SW480 (cell line): Measurements from ENCODE around the gene VPS4B.

Experiments
- DNase-seq: peaks from one replicate; pipeline ENCODE4 v3.0.0-alpha.2; 2016; ENCODE audit warnings: low spot score

The VPS4B gene

DNA sequence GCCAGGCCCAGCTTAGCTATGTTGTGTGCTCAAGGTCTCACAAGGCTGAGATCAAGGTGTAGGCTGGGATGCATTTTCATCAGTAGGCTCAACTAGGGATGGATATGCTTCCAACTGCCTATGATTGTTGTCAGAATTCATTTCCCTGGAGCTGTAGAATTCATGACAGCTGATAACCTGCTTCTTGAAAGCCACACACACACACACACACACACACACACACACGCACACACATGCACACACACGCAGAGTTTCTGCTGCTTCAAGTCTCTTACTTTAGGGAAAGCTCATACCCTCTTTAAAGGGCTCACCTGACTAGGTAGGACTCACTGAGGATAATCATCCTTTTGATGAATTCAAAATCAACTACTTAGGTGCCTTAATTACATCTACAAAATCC lies 8.2 kb upstream of the VPS4B start:
- no peak for DNase-seq

DNA sequence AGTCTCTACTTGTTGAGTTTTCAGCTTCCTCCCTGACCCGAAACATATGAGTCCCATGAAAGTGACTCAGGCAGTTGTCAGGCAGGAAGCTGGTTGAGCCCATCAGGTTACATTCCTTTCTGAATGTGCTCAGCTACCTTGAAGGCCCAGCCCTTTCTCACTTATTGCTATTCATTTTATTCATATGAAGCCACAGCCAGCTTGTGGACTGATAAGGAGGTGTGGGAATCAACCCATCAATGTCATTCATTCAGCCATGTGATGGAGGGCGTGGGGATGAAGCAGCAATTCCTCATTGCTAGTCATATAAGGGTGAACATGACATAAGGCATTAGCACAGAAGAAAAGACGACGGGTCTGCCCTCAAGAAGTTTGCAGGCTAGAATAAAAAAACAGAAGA lies 5.3 kb upstream of the VPS4B start:
- peak; percentile 40 for DNase-seq

DNA sequence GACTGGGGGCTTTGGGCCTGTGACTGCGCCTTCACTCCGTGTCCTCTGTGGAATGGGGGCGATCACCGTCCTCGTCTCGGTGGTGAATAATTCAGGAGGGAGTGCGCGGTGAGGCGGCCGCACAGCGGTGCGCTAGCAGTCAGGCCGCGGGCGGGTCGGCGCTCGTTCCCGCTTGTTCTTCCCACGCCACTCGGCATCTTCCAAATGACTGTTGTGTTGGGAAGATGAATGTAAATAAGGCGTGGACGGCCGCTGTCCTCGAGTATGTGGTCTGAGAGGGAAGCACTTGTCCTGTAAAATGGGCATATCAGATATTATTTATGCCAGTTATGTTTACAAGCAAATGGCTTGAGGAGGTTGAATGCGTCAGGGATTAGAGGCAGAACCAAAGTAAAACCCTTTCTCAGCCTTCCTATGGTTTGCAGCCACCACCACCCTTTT lies 608 bp upstream of the VPS4B start:
- no peak for DNase-seq

DNA sequence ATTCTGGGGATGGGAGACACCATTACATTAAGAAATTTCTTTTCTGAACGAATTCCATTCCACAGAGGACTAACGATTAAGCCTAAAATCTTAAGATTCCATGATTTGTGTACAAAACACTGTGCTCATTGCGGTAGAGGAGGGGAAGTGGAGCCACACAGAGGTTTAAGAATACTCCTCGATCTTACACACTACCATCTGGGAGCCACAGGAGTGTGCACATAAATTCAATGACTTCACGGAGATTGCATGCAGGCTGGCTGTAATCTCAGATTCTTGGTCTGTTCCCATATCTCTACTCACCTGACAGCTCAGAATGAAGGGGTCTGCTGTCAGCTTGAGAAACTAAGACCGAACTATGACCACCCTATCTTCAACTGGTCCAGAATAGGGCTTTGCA lies 762 bp downstream of the VPS4B start:
- DNase-seq, result no peak

DNA sequence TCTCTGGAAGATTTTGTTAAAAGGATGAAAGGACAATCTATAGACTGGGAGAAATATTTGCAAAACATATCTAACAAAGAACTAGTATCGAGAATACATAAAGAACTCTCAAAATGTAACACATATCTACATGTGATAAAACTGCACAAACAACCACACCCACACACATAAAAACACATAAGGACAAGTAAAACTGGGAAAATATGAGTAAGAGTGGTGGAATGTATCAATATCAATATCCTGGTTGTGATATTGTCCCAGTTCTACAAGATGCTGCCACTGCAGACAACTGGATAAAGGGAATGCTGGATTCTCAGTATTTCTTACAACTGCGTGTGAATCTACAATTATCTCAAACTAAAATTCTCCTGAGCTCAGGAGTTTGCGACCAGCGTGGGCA lies 9.3 kb downstream of the VPS4B start:
- DNase-seq, result no peak

DNA sequence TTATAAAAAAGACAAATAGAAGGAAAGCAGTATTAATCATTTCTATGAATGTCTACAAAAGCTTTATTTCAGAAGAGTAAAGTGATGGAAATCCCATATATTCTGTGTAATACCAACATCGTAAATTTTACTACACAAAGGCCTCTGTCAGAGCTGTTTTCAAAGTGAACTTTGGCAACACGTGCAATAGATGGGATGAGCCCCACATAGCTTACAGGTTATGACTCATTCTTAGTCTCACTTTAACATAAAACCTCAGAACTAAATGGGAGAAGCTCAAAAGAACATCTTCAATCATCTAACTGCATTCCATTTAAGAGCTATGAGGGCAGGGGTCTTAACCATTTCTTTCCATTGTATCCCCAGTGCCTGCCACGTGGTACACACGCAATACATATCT lies 11.5 kb downstream of the VPS4B start:
- peak; percentile 56 for DNase-seq

DNA sequence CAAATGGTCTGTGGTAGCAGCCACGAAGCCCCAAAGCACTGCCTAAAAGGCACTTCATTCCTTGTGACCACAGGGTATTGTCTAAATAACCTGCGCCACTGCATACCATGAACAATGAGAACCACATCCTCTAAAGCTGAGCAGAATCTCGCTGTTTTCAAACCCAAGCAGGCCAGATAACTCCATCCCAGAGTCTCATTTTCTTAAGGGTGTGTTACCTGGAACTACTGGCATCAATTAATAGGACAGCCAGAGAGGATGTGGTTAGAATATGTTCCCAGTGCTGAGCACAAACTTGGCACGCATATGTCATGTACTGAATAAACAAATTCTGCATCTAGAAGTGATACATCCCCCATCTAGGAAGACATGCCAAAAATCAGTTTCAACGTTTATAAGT lies 13.0 kb downstream of the VPS4B start:
- DNase-seq, result no peak

DNA sequence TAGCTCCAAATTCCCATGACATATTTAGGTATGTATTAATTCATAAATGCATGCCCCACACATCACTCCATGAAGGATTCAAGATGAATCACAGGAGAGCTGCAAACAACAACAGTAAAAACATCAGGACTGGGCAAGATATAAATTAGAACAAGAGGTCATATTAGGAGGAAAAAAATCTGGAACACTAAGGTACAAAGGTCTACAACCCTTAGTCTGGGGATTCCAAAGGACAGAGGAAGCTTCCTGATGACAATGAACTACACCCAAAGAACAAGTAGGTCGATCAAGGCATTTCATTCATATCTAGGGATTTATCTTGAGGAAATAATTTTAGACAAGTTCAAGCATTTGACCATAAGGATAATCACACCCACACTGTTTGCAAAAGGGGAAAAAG lies 14.5 kb downstream of the VPS4B start:
- no peak for DNase-seq

DNA sequence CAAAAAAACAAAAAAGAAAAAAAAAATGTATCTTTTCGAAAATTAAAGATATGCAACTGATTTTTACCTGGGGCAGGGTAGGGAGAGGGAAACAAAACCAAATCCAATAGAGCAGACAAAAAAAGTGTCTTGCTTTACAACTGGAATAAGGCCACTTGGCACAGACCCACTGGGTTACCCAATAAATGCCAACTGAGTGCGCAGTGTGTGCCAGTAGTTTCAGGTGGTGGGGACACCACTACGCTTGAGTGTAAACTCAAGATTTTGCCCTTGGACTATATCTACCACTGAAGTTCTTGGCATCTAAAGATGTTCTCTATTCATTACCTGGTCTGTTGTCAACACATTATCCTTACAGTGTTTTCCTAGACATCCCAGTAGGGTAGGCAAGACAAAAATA lies 16.3 kb downstream of the VPS4B start:
- DNase-seq, result no peak

DNA sequence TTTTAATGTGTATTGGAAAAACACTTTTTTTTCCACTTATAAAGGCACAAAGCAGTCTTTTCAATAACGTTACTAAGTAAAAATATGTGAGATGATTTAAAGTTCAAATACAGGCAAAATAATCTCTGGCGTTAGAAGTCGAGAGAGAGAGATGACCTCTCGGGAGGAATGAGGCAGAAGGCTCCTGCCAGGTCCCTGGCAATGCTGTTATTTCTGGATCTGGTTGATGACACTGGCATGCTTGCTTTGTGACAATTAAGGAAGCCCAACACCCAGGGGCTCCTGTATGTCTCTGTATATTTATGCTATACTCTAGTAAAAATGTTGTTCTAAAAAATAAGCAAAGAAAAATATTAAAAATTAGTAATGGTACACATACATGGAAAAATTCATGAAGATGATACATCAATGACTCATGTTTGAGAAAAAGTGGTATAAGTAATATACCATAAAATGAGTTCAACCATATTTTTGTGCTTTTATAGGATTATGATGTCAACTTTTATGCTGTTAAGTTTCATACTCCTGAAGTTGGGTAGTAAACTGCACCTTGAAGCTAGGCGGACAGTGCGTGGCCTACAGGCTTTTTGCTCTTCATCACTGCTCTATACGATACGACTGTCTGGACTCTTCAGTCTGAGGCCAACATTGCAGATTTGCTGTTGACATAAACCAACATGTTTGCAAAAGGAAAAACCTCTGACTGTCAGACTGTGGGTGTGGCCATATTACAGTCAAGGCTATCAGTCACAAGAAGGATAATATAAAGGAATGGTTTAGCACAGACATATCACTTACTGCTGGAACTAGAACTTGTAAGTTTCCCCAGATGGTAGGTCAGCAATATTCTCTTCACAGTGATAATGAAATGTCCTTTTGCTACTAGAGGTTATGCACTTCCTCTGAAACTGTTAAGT lies 19.8 kb downstream of the VPS4B start:
- DNase-seq, result no peak

DNA sequence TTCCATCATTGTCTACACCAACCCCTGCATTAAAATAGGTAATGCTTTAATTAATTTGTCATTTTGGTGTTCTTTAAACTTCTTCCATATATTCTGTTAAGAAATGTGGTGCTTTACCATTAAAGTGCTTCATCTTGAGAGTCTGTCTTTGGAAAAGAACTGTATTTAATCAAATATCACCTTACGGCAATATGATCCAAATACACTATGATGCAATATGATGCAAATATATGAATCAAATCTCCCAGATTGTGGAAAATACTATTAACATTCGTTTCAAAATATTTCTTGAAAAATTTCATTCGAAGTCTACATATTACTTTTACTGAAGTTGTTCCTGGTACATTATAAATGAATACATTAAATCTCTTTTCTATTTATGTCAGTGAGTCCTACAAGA lies 23.0 kb downstream of the VPS4B start:
- DNase-seq, result no peak

DNA sequence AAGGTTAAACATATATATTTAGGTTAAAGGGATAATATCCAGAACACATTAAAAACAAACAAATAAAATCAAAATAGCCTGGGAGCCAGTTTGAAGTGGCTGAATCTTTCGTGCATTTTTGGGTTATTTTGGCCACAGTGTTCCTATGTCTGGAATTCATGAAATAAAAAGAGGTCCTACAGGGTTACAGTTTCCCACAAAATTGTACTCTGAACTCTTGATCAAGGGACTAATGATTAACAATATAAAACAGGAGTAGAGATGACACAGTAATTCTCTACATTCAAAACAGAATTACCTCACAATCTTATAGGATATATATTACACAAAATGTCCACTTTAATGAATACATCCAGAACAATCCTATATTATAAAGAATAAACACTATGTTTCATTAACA lies 24.9 kb downstream of the VPS4B start:
- DNase-seq, result no peak

DNA sequence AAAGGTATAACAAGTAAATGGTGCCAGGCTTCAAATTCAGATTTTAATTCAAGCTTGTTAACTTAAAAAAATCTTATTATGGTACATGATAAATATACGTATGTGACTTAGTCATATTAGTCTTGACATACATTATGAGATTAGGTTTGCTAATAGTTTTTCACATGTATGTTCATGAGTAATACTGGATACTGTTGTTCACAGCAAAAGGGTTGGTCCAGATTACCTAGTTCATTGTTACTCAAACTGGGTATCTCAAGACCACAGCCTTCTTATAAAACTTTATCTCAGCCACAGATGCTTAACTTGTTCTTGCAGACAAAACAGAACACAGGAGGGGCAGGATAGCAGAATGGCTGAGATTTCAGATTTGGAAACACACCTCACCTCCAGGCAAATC lies 26.8 kb downstream of the VPS4B start:
- no peak for DNase-seq

DNA sequence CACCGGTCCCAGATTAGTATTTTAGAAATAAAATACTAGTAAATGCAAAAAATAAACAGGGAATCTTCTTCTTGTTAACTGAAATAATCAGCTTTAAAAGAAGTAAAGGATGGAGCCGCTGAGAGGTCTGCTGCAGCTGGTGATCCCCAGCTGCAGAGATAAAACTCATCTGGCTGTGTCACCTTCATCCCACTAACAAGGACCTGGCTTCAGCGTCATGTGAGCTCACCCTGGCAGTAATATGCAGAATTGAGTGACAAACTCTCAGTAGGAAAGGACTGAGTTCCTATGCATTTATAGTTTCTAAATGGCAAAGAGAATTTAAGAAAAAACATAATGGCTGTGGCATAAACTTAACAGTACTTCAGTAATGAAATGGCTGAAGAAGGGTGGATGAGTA lies 27.3 kb downstream of the VPS4B start:
- no peak for DNase-seq

DNA sequence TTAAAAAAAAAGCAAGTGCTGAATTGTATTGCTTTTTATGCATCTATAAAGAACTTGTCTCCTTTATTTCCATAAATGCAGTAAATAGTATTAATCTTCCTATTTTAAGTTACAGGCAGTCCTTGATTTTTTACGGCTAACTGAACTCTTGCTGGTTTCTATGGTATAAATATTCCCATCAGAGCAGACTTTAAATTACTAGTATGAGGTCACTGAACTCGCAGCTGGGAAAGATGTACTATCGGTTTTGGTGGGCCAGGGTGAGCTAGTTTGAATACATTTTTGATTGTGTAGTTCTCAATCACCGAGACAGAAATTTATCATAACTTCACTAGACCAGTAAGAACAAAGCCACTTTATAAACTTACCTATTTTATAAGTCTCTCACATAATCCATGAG lies 34.4 kb downstream of the VPS4B start:
- DNase-seq, result no peak

DNA sequence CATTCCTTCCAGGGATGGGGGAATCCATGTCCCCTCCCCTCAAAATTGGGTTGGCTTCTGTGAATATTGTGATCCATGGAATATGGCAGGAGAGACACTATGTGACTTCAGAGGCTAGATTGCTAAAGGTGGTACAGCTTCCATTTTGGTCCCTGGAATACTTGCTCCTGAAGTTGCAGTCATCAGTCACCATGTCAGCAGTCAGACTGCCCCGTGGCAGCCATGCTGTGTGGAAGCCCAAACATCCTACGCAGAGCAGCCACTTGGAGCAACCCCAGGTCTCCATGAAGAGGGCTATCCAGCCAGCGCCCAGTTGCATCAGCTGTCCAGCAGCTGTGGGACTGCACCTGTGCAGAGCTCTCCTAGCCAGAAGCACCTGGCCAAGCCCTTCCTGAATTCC lies 39.4 kb downstream of the VPS4B start:
- DNase-seq, result no peak

DNA sequence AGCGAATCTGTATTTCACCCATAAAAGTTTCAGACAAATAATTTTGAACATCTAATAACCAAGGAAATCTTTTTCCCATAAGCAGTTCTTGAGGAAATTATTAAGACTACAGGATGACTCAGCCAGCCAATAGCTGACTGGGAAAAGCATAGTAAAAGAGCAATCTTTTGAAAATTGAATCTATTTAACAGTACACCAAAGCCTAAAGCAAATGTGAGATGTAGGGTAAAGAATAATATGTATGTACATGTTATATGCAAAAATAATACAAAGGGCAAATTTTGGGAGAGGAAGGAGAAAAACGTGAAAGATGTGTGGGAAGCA lies 42.7 kb downstream of the VPS4B start:
- DNase-seq, result no peak

DNA sequence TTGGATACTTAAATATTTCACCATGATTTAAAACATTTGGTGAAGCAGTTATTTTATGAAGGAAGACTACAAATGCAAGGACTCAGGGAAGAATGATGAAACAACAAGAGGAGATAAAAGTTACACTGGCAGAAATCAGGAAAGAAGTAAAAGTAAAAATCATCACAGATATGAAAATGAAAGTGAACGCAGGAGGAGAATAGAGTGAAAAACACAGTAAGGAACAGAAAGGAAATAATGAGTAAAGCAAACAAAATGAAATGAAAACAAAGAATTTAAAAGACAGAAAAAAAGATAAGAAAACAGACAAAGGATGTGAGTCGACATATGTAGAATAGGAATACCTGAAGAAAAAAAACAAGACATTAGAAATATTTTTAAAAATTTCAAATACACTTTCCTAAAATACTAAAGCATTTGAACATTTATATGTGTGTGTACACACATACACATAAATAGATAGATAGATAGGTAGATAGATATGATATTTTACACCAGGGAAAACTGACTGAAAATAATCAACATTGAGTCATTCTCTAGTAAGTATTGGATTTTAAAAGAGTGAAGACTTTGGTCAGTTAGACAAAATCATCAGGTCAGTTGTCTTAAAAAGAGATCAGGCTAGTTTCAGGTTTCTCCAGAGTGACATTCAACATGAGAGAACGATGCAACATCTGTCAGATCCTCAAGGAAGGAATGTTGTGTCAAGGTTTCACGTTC lies 43.2 kb downstream of the VPS4B start:
- no peak for DNase-seq

DNA sequence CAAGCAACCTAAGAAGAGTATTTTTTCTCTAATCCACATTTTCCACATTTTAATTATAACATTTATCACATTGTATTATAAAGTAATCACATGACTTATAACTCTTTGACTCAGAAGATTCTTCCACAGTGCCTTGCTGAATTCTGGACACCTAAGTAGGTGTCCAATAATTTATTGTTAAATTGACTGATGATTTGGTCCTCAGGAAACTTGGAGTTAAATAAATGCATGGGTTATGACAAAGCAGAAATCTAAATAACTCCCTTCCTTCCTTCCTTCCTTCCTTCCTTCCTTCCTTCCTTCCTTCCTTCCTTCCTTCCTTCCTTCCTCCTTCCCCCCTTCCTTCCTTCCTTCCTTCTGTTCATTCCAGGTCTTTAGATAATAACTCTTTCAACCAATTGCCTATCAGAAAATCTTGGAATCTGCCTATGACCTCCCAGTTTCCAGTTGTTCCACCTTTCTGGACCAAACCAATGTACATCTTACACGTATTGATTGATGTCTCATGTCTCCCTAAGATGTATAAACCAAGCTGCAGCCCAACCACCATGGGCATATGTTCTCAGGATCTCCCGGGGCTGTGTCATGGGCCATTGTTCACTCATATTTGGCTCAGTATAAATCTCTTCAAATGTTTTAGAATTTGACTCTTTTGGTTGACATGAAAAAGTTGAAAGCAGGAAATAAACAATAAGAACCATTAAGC lies 44.8 kb downstream of the VPS4B start:
- DNase-seq, result no peak

DNA sequence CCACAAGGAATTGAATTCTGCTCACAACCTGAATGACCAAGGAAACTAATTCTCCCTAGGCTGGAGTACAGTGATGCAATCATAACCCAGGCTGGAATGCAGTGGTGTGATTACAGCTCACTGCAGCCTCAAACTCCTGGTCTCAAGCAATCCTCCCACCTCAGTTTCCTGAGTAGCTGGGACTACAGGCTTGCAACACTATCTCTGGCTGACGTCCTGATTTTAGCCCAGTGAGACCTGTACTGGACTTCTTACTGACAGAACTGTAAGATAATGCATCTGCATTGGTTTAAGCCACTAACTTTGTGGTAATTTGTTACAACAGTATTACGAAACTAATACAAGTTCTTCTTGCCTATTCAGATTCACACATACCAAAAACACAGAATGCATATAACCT lies 45.7 kb downstream of the VPS4B start:
- no peak for DNase-seq

DNA sequence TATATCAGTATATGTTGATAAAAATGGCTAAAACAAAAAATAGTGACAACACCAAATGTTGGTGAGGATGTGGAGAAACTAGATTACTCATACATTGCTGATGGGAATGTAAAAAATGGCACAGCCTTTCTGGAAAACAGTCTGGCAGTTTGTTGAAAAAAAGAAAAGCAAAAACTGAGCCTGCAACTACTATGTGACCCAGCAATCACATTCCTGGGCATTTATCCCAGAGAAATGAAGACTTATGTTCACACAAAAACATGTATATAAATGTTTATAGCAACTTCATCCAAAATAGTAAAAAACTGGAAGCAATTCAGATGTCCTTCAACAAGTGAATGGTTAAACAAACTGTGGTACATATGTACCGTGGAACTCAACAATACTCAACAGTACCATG lies 47.7 kb downstream of the VPS4B start:
- no peak for DNase-seq

DNA sequence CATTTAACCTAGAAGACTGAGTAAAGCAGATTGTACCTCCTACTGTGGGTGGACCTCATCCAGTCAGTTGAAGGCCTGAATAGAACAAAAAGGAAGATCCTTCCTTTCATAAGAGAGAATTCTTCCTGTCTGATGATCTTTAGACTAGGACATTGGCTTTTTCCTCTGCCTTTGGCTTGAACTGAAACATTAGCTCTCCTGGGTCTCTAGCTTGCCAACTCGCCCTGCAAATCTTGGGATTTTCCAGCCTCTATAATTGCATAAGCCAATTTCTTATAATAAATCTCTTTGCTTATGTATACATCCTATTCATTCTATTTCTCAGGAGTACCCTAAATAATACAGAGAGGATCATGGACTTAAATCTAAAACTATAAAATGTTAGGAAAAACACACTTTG lies 49.1 kb downstream of the VPS4B start:
- DNase-seq, result no peak

DNA sequence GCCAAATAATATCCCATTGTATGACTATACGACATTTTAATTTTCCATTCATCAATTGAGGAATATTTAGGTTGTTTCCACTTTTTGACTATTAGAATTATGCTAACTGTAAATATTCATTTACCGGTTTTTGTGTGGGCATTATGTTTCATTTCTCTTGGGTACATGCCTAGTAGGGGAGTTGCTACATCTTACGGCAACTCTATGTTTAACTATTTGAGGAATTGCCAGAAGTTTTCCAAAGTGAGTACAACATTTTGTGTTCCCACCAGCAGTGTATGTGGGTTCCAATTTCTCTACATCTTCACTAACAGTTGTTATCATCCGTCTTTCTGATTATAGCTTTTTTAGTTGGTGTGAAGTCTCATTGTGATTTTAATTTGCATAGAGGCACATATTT lies 53.7 kb downstream of the VPS4B start:
- no peak for DNase-seq
